ENCODE measurements around the gene ATN1.

GRCh38 chr12:6917491-6918231, 10.1 kb upstream of the ATN1 start:
- TF ChIP-seq CTCF (IDR thresholded peaks at IDR 0.05) (no peak), EZH2phosphoT487 (IDR thresholded peaks at IDR 0.05) (no peak)

All from neural progenitor cell (in vitro differentiated cells).